ENCODE data around the gene XPR1.

- TF ChIP-seq CTCF (conservative IDR thresholded peaks at IDR 0.05; ENCODE audit: low read depth, low read length) = no peak
- TF ChIP-seq EZH2 (IDR thresholded peaks at IDR 0.05; ENCODE audit: borderline replicate concordance, low read depth, low read length, poor library complexity, severe bottlenecking) = no peak
Observed at GRCh38 chr1:180805316-180805715, 173.5 kb downstream of the XPR1 start.
